GM19463 (cell line): Measurements from ENCODE around the gene VWA8.
"Not testable (repeated sequence)": the region's sequence is repeated elsewhere in the genome, so short reads cannot be mapped to it uniquely, and the experiment has no call there.

Experiments used
- ATAC-seq: cut with Tn5 transposase; IDR thresholded peaks from one replicate; pipeline ENCODE4 v1.9.1; 2021; ENCODE audit warnings: mild to moderate bottlenecking, moderate library complexity; ENCODE audit not compliant: unreplicated experiment

VWA8 gene

DNA sequence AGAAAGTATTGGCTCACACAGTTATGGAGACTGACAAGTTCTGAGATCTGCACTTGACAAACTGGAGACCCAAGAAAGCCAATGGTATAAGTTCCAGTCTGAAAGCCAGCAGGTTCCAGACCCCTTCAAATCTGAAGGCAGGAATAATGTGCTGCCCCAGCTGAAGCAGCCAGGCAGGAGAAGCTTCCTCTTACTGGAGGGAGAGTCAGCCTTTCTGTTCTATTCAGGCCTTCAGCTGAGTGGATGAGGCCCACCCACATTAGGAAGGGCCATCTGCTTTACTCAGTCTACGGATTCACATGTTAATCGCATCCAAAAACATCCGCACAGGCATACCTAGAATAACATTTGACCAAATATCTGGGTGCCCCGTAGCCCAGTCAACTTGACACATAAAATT lies 8.2 kb upstream of the VWA8 start:
- ATAC-seq: no peak

DNA sequence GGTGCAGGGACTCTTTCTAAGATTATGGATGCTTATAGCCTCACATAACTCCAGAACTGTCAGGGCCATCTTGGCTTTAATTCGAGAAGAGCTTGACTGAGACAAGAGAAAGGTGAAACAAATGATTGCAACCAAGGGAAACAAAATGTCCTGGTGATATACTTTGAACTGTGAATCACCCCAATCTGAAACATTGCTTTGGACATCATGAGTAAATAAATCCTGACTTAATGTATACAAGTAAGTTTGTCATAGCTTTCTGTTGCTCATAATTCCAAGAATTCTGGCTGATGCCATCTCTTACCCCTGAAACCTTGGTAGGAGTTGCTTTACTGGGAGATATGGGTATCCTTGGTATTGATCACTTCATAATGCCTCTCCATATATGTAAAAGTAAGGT lies 5.8 kb upstream of the VWA8 start:
- ATAC-seq: no peak

DNA sequence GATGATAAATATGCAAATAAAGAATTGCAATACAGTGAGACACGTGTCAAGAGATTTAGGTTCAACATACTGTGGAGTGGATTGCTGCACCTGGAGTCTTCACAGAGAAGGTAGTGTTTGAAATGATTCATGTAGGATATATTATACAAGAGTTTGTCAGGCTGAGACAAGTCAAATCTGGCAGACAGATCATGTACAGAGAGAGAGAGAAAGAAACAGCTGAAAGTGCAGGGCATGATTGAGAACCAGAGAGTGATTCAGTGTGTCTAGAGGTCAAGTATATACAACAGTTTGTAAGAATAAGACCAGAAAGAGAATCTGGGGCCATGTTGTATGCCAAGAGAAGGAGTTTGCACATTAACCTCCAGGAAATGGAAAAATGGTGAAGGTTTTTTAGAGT lies 2.1 kb upstream of the VWA8 start:
- ATAC-seq: no peak

DNA sequence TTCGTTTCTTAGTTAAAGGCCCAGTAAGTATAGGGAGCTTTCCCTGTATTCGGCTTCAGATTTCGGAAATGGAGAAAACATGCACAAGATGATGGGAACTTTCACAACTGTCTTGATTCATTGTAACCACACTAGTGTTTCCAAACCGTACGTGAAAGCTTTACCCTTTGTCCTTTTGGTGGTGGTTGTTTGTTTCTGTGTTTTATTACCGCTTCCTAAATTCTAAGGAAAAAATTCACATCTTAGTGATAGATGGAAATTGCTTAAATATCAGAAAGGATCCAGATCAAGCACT lies 504 bp upstream of the VWA8 start:
- no peak for ATAC-seq

DNA sequence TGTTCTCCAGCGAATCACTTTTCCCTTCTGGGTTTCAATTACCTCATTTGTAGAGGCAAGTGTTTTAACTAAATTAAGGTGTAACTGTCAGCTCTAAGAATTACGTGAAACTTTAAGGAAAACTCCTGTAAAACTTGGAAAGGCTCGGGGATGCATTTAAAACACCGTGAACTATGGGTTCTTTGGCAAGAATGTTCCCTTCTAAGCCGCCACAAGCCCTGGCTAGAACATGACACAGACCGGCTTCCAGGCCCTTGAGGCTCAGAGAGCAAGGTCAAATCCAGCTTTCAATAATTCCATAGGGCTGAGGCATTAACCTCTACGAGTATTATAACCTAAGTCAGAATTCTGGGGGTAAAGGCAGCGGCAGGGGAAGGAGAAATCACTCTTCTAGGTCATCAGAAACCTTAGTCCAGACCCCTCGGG lies 685 bp downstream of the VWA8 start:
- ATAC-seq: peak; percentile 8

DNA sequence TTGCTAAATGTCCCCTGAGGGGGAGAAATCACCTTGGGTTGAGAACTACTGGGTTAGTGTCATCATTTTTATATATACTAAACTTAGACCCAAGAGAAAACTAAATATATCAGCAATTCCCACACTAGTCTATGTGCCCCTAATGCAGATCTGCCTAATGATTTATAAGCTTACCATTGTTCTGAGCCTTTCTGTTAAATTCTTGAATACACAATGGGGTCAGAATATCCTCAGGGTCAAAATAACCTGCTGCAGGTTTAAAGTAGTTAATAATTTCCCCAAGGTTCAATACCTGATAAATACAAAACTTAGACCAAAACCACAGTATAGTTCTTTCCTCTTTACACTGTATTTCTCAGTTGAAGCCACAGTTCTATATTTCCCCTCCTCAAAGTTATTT lies 4.6 kb downstream of the VWA8 start:
- no peak for ATAC-seq

DNA sequence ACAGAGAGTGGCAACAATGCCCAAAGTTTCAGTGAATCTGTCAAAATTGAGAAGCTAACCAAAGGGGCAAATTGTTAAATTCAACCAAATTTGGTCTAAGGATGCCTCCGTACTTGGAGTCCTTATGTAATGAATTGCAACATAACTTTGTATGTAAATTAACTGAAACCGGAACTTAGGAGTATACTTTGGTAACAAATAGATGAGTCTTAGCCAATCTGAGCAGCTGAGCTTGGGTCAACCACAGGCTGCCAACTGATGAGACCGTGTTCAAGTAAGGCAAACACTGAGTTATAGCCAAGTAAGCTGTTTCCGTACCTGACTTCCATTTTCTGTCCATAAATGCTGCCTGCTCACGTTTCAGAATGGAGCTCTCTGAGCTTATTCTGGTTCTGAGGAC lies 5.3 kb downstream of the VWA8 start:
- no peak for ATAC-seq

DNA sequence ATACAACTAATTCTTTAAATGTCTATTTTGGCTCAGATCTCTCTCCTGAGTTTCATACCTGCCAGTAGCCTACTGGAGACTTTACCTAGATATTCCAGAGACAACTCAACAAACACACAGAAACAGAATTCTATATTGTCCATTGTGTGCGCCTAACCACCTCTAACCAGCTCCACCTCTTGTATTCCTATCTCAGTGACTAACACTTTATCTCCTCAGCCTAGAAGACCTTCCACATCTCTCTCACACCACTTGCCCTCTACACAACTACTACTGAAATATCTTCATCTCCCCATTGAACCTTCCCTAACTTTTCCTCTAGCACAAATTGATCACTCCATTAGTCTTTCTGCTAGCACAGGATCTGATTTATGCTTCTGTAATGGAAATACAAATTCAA lies 6.7 kb downstream of the VWA8 start:
- ATAC-seq: no peak

DNA sequence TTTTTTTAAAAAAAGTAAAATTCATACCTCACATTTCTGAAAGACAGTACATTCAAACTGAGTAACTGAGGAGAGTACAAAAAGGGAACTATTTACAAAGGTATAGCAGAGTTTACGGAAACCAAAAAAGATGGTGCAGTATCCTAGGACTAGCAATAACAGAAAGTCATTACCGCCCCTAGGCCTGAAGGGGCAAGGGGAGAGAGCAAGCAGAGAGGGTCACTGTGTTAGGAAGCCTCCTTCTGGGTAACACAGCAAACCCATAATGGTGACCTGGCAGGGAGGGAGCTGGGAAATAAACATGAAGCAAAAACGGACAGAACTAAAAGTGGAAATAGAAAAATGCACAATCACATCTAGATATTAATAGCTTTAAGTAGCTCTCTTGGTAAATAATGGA lies 8.2 kb downstream of the VWA8 start:
- no peak for ATAC-seq

DNA sequence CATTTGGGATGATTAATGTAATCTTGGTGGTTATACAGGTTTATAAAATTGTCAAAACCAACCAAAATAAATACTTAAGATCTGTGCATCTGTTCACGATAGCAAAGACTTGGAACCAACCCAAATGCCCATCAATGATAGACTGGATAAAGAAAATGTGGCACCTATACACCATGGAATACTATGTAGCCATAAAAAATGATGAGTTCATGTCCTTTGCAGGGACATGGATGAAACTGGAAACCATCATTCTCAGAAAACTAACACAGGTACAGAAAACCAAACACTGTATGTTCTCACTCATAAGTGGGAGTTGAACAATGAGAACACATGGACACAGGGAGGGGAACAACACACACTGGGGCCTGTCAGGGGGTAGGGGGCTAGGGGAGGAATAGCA lies 11.8 kb downstream of the VWA8 start:
- ATAC-seq: not testable (repeated sequence)

DNA sequence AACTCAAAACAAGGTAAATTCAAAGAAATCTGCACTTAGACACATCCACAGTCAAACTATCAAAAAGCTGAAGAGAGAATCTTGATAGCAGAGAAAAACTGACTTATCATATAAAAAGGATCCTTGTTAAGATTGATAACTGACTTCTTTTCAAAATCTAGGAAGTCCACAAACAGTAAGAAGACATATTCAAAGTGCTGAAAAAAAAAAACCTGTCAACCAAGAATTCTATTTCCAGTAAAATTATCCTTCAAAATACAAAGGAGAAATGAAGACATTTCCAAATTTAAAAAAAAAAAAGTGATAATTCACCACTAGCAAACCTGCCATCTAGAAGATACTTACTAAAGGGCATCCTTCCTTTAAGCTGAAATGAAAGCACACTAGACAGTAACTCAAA lies 15.0 kb downstream of the VWA8 start:
- no peak for ATAC-seq

DNA sequence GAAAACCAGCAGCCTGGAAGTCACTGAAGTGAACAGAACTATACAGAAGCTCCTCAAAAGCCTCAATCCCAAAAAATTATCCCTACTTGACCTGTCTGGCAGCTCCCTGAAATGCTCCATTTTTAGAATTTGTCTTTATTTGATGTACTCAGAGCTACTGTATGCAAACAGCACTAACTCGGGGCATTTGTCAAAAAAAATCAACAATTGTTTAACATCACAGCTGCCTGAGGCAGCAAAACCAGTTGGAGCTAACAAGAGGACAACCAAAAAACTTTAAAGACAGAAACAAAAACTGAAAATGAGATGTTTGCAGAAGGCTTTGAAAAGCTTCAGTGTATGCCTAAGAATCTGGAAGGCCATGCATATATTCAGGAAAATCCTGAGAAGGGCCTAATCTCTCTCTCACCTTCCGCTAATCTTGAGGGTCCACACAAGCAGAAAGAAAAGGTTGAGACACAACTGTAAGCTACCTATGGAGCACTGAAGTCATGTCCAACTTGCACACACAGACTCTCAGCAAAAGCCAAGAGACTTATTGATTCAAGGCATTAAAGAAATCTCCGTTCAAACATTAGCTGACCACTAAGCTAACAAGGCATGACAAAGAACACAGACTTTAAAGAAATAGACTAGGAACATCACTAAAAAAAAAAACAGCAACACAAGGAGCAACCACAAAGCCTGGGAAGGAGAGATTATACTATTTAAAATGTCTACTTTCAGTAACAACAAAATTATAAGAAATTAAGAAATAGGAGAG lies 16.1 kb downstream of the VWA8 start:
- ATAC-seq: no peak

DNA sequence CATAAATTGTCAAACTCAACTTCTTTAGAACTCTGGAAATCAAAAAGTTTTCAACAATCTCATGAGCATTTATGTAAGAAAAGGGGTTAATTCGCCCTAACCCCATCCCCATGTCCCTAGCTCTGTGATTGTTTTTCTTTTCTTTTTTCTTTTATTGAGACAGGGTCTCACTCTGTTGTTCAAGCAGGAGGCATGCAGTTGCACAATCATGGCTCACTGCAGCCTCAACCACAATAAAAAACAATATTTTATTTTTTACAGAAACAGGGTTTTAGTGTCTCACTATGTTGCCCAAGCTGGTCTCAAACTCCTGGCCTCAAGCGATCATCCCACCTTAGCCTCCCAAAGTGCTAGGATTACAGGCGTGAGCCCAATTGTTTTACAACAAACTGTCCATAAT lies 16.7 kb downstream of the VWA8 start:
- ATAC-seq: no peak

DNA sequence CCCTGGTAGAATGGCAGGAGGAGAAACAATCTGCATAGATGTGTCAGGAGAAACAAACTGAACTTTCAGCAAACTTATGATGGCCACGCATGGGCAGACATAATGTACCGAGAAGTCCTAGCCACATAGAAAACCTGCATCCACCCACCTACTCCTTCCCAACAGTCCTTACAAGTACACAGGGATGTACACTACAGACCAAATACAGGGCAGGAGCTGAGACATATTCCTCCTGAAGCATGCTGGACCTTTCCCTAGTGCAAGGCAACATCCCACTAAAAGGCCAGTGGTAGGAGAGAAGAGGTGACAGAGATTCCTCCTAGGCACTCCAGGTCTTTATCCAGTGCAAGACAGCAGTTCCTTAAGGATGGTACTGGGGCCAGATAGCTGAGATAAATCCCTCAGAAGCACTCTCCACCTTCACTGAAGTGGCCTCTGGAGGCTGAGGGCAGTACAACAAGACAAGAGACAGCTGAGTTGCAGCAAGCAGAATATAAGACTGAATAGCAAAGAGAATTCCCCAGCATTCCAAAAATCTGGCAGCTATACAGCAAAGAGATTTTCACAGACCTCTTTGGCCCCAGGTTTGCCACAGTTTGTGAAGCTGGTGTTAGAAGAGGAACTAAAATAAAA lies 18.3 kb downstream of the VWA8 start:
- ATAC-seq: no peak

DNA sequence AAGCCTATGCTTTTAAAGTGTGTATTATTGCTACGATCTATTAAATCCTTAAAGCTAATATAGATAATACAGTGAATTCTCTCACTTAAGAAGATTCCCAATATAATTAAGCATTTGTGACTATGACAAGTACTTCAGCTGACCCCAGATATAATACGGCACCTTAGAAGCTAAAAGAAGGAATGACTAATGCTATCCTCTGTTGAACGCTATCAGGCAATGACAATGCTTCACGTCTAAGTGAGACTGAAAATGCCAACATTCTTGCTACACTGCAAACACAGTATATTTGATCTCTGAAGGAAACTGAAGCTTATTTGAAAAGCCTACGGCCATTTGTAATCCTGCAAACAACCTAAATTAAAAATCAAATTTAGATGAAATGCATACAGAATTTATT lies 19.7 kb downstream of the VWA8 start:
- no peak for ATAC-seq

DNA sequence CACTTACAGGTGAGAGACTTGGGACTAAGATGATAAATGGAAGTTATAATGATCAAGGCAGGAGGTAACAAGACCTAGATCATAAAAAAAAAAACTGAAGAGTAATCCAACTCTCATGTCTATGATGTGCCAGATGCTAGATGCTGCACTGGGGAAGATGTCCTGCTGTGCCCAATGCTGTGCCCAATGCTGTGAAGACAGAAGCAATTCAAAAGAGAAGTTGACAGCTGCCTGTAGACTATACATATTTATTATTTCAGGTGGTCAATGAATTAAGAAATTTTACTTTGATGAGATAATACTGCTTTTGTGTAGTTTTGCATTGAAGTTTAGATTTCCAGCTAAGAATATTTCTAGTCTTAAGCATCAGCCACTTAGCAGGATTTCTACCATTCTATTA lies 21.5 kb downstream of the VWA8 start:
- no peak for ATAC-seq

DNA sequence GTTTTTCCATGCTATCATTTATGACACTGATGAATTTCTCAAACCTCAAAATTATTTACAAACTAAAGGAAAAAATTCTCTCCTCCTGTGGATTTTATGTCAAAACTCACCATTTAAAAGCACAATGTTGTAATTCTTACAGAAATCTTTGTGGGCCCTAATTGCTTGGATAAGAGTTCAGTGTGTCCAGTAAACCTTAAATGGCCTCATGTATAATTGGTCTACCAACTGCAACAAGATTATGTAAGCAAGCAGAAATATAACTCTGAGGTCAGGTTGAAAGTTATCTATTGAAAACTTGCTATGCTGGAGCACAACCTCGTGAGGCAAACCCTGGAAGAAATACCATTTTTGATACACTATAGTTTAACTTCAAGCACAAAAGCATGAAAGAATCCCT lies 22.0 kb downstream of the VWA8 start:
- ATAC-seq: no peak

DNA sequence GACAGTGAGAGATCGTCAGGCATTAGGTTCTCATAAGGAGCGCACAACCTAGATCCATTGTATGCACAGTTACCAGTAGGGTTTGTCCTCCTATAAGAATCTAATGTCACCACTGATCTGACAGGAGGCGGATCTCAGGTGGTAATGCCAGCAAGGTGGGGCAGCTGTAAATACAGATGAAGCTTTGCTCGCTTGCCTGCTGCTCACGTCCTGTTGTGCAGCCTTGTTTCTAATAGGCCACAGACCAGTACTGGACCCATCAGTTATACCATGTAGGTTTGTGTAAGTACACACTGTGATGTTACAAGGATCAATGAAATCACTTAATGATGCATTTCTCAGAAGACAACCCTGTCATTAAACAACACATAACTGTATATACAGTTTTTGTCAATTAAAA lies 23.5 kb downstream of the VWA8 start:
- ATAC-seq: no peak

DNA sequence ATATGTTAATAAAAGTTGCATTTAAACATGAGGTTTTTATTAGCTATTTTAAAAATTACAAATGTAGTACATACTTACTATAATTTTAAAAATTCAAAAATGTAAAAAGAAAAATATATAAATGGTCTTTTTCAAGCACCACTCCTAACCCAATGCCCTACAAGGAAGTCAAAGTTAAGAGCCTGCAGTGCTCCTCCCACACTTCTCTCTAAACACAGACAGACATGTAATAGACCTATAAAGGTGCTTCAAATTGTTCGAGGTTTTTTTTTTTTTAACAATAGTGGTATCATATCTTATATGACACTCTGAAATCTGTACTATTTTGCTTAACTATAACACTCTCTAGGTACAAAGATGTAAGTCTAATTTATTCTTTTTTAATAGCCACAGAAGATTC lies 25.4 kb downstream of the VWA8 start:
- ATAC-seq: no peak

DNA sequence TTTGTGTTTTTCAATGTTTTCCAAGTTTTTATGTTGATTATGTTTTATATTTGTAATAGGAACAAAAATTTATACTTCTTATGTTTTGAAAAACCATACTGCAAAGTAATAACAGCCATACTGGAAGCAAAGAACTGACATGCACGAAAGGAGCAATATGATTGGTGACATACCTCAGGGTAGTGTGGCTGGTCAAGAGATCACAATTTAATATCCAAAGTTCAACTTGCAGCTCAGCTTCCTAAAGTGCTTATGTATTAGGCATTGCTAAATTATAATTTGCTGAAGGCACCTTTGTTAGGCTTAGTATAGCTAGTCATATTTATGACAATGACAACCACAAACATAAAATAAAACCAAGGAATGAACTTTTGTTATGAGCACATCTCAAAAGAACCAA lies 25.9 kb downstream of the VWA8 start:
- ATAC-seq: no peak

DNA sequence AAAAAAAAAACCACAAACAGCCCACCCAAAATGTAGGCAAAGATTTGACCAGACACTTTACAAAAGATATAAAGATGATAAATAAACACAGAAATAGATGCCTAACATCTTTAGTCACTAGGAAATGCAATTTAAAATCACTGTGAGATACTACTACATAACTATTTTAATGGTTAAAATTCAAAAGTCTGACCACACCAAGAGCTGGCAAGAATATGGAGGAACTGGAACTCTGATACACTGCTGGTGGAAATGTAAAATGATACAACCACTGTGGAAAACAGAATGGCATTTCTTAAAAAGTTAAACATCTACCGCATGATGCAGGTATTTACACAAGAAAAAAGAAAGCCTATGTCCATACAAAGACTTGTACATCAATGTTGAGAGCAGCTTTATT lies 26.8 kb downstream of the VWA8 start:
- no peak for ATAC-seq

DNA sequence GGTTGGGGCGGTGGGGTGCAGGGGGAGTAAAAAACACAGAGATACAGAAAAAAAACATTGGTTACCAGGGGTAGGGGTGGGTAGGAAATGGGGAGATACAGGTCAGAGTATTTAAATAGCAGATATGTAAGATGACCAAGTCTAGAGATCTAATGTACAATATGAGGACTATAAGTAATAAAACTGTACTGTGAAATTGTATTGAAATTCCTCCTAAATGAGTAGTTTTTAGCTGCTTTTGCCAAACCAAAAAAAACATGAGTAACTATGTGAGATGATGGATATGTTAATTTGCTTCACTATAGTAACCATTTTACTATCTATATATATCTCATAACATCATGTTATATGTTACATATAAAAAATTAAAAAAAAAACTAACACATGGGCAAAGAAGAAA lies 29.6 kb downstream of the VWA8 start:
- no peak for ATAC-seq

DNA sequence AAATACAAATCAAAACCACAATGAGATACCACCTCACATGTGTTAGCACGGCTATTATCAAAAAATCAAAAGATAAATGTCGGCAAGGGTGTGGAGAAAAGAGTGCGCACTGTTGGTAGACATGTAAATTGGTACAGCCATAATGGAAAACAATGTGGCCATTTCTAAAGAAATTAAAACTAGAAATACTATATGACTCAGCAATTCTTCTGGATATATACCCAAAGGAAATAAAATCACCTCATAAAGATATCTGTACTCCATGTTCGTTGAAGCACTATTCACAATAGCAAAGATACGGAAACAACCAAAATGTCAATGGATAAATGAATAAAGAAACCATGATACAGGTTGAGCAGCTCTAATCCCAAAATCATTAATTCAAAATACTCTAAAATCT lies 30.8 kb downstream of the VWA8 start:
- no peak for ATAC-seq
